NCI-H748 (cell line): Measurements from ENCODE around the gene SUOX.

Source experiments
- DNase-seq: peaks from one replicate; lab custom pipeline; 2025; ENCODE audit not compliant: unreplicated experiment; lab: John Stamatoyannopoulos, UW

The SUOX gene

DNA sequence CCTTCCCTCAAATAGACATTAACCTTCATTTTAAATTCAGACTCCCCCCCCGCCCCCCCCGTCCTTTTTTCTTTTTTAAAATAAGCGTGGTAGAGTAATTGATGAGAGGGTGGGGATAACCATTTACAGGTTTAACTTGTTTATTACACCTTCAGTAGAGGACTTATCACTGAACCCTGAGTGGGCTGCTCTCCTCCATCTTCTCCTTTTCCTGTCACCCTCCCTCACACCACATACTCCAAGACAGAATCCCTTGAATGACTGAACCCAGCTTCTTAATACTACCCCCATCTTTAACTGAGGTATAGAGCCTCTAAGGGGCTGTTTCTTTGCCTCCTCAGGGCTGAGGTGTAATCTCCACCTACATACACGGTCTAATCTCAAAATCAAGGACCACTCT is 20.1 kb downstream of the SUOX start:
- DNase-seq = no peak

DNA sequence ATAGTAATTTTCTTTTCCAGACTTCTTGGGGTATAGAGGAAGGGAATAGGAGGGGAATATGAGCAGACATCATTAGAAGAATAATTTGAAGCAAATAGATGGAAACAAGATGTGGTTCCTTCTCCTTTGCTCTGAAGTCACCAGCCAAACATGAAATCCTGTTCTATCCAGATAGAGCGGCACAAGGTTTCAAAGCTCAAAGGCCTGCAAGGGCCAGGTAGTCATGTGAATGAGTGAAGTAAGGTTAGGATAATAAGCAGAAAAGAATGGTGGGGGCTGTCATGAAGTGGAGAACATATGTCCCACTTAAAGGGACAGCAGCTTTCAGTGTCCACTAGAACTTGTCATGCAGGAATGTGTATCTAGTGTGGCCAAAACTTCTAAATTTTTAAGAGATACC is 21.3 kb downstream of the SUOX start:
- DNase-seq = no peak

DNA sequence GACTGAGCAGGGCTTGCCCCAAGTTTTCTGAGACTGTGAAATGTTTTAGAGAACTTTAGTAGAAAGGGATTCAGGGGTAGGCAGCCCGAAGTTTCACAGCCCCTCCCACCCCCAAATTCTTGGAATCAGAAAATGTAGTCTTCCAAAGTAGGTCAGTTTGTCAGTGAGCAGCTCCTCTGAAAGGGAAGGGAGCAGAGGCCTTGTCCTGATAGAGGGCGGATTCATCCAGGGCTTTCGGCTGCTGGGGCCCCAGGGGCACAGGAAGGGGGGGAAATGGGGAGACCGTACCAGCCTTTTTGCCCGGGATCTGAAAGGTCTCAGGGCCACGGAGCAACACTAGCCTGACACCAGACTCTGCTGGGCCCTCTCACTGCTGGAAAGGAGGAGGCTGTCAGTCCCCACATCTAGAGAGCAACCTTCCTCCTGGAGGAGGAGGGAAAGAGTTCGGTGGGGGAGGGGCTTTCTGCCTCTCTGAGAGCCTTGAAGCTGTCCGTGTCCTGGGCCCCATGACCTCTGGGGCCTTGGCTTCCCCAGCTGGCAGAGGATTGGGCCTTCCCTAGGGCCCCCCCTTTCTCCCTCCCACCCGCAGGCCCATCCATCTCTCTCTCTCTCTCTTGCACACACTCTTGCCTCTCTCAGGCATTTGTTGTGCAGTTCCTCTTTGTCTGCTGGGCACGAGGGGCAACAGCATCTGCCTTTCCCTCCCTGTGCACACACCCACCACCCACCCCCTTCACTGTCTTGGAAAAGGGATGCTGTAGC is 23.5 kb downstream of the SUOX start, which contains the start of gene IKZF4:
TSS of gene IKZF4 (plus strand) at position 621 of the 762 bp plus-strand sequence. CDS start 451 bp downstream, outside the sequence.
- DNase-seq = no peak

DNA sequence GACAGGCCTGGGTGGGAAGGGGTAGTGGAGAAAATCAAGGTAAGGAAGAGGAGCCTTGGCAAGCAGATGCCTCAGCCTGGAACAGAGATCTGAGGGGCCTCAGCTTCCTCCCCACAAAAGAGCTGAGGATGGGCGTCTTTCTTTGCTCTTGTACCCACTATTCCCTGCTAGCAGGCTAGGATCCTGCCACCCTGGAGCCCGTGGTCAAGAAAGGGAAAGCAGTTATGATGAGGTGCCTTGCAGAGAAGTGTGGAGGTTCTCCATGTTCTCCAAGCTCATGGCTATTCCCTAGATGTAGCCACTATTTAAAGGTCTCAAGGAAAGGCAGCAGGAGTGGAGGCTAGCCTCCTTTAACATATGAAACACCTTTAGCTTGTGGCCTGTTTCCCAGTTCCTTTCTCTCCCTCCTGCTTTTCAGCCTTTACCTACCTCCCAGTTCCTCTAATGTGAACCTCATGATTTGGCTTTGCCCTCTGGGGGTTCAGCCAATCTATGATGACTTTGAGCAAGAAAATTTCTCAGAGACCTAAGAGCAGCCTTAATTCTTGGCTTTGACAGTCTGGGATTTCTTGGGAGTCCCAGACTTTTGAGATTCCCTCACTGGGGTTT is 24.9 kb downstream of the SUOX start:
- DNase-seq = no peak

DNA sequence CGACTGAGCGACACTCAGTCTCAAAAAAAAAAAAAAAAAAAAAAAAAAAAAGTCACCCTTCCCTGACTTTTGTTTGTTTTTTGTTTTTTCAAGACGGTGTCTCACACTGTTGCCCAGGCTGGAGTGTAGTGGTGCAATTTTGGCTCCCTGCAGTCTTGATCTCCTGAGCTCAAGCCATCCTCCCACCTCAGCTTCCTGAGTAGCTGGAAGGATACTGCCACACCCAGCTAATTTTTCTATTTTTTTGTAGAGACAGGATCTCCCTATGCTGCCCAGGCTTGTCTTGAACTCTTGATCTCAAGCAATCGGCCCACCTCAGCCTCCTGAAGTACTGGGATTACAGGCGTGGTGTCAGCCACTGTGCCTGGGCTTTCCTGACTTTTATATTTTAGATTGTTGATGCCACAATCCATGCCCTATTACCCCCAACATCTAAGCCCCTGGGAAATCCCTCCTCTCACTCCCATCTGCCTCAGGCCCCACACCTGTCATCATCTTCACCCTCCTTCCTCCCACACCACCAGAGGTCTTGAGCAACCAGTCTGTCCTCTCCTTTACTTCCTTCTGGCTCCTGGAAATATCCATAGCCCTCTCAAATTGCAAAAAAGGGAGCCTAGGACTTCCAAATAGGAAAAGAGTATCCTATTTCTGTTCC is 31.6 kb downstream of the SUOX start:
- DNase-seq = no peak

GRCh38 chr12:56029166-56029519 is 32.1 kb downstream of the SUOX start:
- DNase-seq = no peak

DNA sequence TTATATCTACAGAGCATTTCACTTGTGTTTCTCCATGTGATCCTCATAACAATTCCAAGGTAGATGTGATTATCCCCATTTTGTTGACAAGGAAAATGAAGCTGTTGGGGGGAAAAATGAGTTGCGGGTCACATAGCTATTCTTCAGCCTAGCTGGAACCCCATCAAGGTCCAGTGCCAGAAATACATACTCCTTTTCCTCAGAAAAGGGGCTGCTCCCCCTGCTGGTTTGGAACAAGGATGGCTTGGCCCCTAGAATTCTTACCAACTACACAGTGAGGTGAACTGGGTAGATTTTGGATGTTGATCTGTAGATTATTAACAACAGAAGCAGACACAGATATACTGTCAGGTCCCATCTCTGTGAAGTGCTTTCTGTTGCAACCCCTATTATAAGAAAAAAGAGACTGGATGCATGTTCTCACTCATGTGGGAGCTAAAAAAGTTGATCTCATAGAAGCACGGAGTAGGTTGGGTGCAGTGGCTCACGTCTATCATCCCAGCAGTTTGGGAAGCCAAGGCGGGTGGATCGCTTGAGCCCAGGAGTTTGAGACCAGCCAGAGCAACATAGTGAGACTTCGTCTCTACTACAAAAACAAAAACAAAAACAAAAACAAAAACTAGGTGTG is 32.7 kb downstream of the SUOX start:
- DNase-seq = peak; percentile 38

GRCh38 chr12:56031987-56032386 is 34.9 kb downstream of the SUOX start:
- no peak for DNase-seq

DNA sequence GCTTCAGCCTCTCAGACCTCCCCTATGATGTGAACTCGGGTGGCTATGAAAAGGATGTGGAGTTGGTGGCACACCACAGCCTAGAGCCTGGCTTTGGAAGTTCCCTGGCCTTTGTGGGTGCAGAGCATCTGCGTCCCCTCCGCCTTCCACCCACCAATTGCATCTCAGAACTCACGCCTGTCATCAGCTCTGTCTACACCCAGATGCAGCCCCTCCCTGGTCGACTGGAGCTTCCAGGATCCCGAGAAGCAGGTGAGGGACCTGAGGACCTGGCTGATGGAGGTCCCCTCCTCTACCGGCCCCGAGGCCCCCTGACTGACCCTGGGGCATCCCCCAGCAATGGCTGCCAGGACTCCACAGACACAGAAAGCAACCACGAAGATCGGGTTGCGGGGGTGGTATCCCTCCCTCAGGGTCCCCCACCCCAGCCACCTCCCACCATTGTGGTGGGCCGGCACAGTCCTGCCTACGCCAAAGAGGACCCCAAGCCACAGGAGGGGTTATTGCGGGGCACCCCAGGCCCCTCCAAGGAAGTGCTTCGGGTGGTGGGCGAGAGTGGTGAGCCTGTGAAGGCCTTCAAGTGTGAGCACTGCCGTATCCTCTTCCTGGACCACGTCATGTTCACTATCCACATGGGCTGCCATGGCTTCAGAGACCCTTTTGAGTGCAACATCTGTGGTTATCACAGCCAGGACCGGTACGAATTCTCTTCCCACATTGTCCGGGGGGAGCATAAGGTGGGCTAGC is 37.7 kb downstream of the SUOX start:
- no peak for DNase-seq

DNA sequence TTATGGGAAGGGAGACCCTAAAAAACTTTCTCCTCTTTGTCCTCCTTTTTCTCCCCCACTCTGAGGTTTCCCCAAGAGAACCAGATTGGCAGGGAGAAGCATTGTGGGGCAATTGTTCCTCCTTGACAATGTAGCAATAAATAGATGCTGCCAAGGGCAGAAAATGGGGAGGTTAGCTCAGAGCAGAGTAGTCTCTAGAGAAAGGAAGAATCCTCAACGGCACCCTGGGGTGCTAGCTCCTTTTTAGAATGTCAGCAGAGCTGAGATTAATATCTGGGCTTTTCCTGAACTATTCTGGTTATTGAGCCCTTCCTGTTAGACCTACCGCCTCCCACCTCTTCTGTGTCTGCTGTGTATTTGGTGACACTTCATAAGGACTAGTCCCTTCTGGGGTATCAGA is 40.1 kb downstream of the SUOX start:
- DNase-seq = no peak

GRCh38 chr12:56038022-56038655 is 41.1 kb downstream of the SUOX start:
- DNase-seq = no peak

DNA sequence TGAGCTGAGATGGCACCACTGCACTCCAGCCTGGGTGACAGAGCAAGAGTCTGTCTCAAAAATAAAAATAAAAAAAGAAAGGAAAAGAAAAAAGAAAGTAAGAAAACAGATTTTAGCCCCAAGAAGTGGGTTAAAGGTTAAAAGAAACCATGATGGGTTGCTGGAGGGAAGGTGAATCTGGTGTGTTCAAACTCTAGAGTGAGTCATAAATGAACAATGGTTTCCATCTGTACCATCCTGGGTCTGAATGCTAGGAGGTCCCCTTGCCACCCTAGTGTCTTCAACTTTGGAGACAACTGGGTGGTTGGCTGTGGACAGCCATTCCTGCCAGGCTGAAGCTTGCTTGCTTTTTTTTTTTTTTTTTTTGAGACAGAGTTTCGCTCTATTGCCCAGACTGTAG is 43.1 kb downstream of the SUOX start:
- DNase-seq = no peak

- no peak for DNase-seq
Observed at GRCh38 chr12:56040963-56041551, 44.0 kb downstream of the SUOX start.

DNA sequence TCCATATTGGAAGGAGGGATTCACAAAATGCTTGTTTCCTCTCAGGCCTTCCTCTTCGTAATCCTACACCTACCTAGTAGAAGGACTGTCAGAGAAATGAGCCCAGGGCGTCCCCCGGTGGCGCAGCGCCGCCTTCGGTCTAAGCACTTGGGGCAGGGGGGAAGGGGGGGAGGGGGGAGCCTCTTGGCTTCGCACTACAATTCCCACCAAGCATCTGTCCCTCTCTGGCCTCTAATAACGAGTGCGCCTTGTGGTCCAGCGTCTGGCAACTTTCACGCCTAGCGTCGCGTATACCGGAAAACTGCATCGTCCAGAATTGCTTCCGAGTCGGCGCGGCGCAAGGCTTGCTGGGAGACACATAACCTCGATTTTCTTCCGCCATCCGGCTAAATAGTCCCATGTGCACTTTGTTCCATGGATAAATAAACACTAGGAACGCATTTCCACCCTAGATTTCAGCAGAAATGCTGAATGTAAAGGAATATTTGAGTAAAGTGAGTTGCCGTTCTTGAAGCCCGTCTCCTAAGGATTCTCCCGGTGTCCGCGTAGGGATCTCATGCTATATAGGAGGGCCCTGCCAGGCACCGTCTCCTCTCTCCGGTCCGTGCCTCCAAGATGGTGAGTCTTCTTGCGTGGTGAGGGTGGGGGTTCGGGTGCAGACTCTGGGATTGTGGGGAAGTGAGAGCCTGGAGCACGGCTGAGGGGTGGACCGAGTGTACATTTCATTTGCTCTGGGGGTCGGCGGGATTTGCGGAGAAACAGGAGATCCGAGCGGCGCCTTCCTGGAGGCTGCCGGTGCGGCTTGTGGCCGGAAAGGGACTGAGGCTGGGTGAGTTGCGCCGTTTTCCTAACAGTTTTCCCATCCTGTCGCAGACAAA is 44.7 kb downstream of the SUOX start, which contains the start of gene RPS26:
TSS of gene RPS26 (plus strand) at position 367 of the 878 bp plus-strand sequence. CDS start at position 616, 249 bp downstream.
- peak; percentile 100 for DNase-seq

DNA sequence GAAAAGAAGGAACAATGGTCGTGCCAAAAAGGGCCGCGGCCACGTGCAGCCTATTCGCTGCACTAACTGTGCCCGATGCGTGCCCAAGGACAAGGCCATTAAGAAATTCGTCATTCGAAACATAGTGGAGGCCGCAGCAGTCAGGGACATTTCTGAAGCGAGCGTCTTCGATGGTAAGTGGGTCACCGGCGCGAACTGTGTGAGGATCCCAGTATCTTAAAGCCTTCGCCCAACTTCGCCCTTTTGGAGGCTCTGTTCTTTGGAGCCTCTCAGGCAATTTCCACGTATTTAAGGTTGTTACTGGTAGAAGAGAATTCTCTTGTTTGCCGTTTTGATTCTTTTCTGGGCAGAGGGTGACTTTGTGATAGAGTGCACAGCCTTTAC is 45.3 kb downstream of the SUOX start:
- peak; percentile 22 for DNase-seq

GRCh38 chr12:56042843-56043242 is 45.8 kb downstream of the SUOX start:
- no peak for DNase-seq

DNA sequence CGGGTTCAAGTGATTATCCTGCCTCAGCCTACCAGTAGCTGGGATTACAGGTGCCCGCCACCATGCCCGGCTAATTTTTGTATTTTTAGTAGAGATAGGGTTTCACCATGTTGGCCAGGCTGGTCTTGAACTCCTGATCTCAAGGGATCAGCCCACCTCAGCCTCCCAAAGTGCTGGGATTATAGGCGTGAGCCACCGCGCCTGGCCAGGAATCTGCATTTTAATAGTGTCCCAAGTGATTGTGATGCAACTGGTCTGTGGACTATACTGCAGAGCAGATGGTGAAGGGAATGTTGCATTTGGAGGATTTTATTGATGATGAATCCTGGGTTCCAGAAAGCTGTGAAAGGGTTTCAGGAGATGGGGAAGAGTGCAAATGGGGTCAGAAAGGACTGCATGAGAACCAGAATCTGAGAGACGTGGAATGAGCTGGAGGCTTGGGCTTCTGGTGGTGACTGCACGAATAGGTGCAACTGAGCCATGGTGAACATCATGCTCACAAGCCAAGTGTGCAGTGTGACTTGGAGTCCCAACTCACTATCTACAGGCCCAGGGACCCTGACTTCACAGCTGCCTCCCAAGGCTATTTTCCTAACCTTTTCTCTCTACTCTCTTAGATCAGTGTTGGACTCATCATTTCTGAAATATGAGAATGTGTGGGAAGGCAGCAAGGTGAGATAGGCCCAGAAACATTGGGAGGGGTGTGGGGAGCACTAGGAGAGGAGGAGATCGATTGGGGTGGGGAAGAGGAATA is 49.1 kb downstream of the SUOX start:
- no peak for DNase-seq

DNA sequence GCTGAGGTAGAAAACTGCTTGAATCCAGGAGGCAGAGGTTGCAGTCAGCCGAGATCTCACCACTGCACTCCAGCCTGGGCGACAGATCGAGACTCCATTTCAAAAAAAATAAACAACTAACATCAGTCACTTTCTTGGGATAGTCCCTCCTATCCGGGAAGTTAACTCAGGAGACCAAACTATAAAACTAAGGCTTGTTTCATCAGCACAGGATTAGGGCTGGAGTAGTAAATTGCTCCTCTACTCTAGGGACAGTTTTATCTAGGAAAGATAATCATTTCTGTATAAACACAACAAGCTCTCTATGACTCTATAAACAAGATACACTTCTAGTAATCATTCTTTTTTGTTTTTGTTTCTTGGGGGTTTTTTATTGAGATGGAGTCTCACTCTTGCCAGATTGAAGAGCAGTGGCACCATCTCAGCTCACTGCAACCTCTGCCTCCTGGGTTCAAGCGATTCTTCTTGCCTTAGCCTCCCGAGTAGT is 56.4 kb downstream of the SUOX start:
- DNase-seq = no peak
